ENCODE measurements around the gene POLR3GL. TPM values are rescaled to one million over a fixed set of nuclear protein-coding genes. Genes with fewer than 3 reads are reported as not detected.

The POLR3GL gene
- polyA plus RNA-seq, 1 donor (not counting 4 experiments of a cell fraction or from before 2014, with no cell fraction given), result 14.0 TPM

- DNase-seq (ENCODE audit: low read depth, low spot score), result no peak
These were observed 55.9 kb downstream of the POLR3GL start for GRCh38 chr1:146020058-146021049.

GRCh38 chr1:146021050-146021445, 56.6 kb downstream of the POLR3GL start:
- Histone ChIP-seq H3K4me2 (ENCODE audit: control insufficient read depth, extremely low read depth, insufficient read depth, low read depth, low read length) (no peak overlapping the region), H3K9me1 (ENCODE audit: control insufficient read depth, extremely low read depth, insufficient read depth, low read length) (no peaks in the 10 kb centered on the region), H3K36me3 (ENCODE audit: control insufficient read depth in 2 of 2, extremely low read depth in 1 of 2, insufficient read depth in 2 of 2, low read length in 2 of 2) (no peaks in the 10 kb centered on the region), H3K4me3 (ENCODE audit: control insufficient read depth in 2 of 3, extremely low read depth in 1 of 3, insufficient read depth in 2 of 3, low read depth in 1 of 3, low read length in 3 of 3) (no peak overlapping the region), H2AFZ (ENCODE audit: control insufficient read depth, low read length) (no peak overlapping the region), H3K9me3 (ENCODE audit: control insufficient read depth, low read depth, low read length) (no peaks in the 10 kb centered on the region), H3K27ac (ENCODE audit: control insufficient read depth, insufficient read depth, low read length) (no peak overlapping the region), H4K20me1 (ENCODE audit: control insufficient read depth, extremely low read depth, insufficient read depth, low read length) (no peaks in the 10 kb centered on the region), H3K27me3 (ENCODE audit: control insufficient read depth, extremely low read depth, insufficient read depth, low read length) (peaks cover 50% of the 10 kb centered on the region), H3K4me1 (ENCODE audit: control insufficient read depth, extremely low read depth, insufficient read depth, low read length) (no peaks in the 10 kb centered on the region), H3K9ac (ENCODE audit: control insufficient read depth, extremely low read depth, insufficient read depth, low read length) (no peak overlapping the region), H3K79me2 (ENCODE audit: control insufficient read depth, insufficient read depth, low read length) (no peaks in the 10 kb centered on the region)
- dilution Hi-C loops (cut with MboI; ENCODE audit: extremely low pct_ligation_motif_present, low sequenced_read_pairs), result no loop called here
- FAIRE-seq (no peak), DNase-seq (ENCODE audit: low read depth, low spot score) (no peak)
- TF ChIP-seq CTCF (optimal IDR thresholded peaks at IDR 0.05 in 1 of 3, IDR thresholded peaks at IDR 0.05 in 1 of 3, conservative IDR thresholded peaks at IDR 0.05 in 1 of 3; ENCODE audit: extremely low read depth in 1 of 3, insufficient read depth in 2 of 3, low read length in 3 of 3) (no peak), EZH2 (IDR thresholded peaks at IDR 0.05; ENCODE audit: low read length) (no peak)

More at GRCh38 chr1:146020058-146021049, 55.9 kb downstream of the POLR3GL start:
- Histone ChIP-seq H3K9me3 (ENCODE audit: control insufficient read depth, low read depth, low read length) (no peaks in the 10 kb centered on the region), H3K4me1 (ENCODE audit: control insufficient read depth, extremely low read depth, insufficient read depth, low read length) (no peaks in the 10 kb centered on the region), H3K4me3 (ENCODE audit: control insufficient read depth in 2 of 3, extremely low read depth in 1 of 3, insufficient read depth in 2 of 3, low read depth in 1 of 3, low read length in 3 of 3) (no peak overlapping the region), H3K9me1 (ENCODE audit: control insufficient read depth, extremely low read depth, insufficient read depth, low read length) (no peaks in the 10 kb centered on the region), H3K36me3 (ENCODE audit: control insufficient read depth in 2 of 2, extremely low read depth in 1 of 2, insufficient read depth in 2 of 2, low read length in 2 of 2) (no peaks in the 10 kb centered on the region), H3K9ac (ENCODE audit: control insufficient read depth, extremely low read depth, insufficient read depth, low read length) (no peak overlapping the region), H3K4me2 (ENCODE audit: control insufficient read depth, extremely low read depth, insufficient read depth, low read depth, low read length) (no peak overlapping the region), H4K20me1 (ENCODE audit: control insufficient read depth, extremely low read depth, insufficient read depth, low read length) (no peaks in the 10 kb centered on the region), H2AFZ (ENCODE audit: control insufficient read depth, low read length) (no peak overlapping the region), H3K79me2 (ENCODE audit: control insufficient read depth, insufficient read depth, low read length) (no peaks in the 10 kb centered on the region), H3K27ac (ENCODE audit: control insufficient read depth, insufficient read depth, low read length) (no peak overlapping the region), H3K27me3 (ENCODE audit: control insufficient read depth, extremely low read depth, insufficient read depth, low read length) (peaks cover 51% of the 10 kb centered on the region)
- dilution Hi-C loops (cut with MboI; ENCODE audit: extremely low pct_ligation_motif_present, low sequenced_read_pairs), result no loop called here
- no peak for TF ChIP-seq CTCF (optimal IDR thresholded peaks at IDR 0.05 in 1 of 3, IDR thresholded peaks at IDR 0.05 in 1 of 3, conservative IDR thresholded peaks at IDR 0.05 in 1 of 3; ENCODE audit: extremely low read depth in 1 of 3, insufficient read depth in 2 of 3, low read length in 3 of 3)
- no peak for TF ChIP-seq EZH2 (IDR thresholded peaks at IDR 0.05; ENCODE audit: low read length)
- no peak for FAIRE-seq
